Stromal cell of bone marrow (primary cell): ENCODE data around the gene SLC24A3.
"Not testable (repeated sequence)": the region's sequence is repeated elsewhere in the genome, so short reads cannot be mapped to it uniquely, and the experiment has no call there.

ENCODE experiments used
- DNase-seq: peaks from one replicate; pipeline ENCODE4 v3.0.0-alpha.2; 2012; ENCODE audit warnings: low read depth

SLC24A3 gene

DNA sequence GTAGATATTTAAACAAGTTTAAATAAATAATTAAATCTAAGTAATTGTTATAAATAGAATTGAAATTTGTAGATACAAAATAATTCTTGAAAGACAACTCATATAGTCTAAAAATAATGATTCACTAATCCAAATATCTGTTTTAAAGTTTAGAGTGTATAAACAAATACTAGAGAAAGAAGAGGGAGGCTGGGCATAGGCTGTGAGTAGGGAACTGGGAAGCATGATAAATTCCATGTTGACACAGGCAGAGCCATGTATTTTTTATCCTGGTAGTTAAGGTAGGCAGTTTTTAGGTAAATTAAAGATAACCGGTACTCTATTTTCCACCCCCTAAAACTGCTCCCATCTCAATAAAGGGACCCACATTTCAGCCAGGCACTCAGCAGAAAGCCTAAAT lies 534.0 kb downstream of the SLC24A3 start:
- DNase-seq, result no peak

GRCh38 chr20:19747903-19748302 lies 535.5 kb downstream of the SLC24A3 start:
- DNase-seq, result no peak

- no peak for DNase-seq
Measured at GRCh38 chr20:19748681-19749080, 536.2 kb downstream of the SLC24A3 start.

DNA sequence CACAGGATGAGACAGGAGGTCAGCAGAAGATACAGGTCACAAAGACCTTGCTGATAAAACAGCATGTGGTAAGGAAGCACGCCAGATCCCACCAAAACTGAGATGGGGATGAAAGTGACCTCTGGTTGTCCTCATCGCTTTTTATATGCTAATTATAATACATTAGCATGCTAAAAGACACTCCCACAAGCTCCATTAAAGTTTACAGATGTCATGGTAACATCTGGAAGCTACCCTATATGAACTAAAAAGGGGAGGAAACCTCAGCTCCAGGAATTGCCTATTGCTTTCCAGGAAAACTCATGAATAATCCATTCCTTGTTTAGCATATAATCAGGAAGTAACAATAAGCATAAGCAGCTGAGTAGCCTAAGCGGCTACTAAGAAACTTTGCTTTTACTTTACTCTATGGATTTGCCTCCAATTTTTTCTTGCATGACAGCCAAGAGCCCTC lies 537.2 kb downstream of the SLC24A3 start:
- DNase-seq, result no peak

DNA sequence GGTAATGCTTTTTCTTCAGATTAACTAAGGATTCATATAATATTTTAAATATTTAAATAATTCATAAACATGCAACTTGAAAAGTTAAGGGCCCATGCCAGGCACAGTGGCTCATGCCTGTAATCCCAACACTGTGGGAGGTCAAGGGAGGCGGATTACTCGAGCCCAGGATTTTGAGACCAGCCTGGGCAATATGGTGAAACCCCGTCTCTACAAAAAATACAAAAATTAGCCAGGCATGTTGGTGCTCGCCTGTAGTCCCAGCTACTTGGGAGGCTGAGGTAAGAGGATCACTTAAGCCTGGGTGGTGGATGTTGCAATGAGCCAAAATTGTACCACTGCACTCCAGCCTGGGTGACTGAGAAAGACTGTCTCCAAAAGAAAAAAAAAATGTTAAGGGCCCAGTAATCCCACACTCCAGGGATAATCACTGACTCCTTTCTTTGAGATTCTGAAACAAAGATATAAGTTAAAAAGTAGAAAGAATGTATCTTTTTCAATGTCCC lies 537.7 kb downstream of the SLC24A3 start:
- no peak for DNase-seq

- DNase-seq, result no peak
Measured at GRCh38 chr20:19750907-19751636, 538.6 kb downstream of the SLC24A3 start.

DNA sequence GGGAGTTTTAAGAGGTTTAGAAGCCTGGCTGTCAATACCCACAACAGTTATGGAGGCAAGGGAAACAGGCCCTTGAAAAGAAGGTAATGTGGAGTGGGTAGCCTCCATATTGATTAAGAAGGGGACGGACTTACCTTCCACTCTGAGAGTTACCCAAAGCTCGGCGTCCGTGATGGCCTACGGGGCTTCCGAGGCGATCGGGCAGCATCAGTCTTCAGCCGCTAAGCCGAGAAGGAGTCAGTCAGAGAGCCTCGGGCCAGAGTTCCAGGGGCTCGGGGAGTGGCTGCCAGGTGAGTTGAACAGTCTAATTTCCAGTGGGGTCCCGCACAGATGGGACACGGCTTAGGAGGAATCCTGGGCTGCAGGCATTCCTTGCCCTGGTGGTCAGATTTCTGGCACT lies 541.8 kb downstream of the SLC24A3 start:
- not testable (repeated sequence) for DNase-seq

- no peak for DNase-seq
Measured at GRCh38 chr20:19756761-19757486, 544.5 kb downstream of the SLC24A3 start.

GRCh38 chr20:19757487-19758132 lies 545.2 kb downstream of the SLC24A3 start:
- DNase-seq, result peak; percentile 80

GRCh38 chr20:19758133-19758500 lies 545.7 kb downstream of the SLC24A3 start, which contains the start of gene RIN2:
Gene RIN2 (plus strand): TSS chr20:19758258. CDS start chr20:19889602, 131,344 bp downstream.
- DNase-seq, result no peak

DNA sequence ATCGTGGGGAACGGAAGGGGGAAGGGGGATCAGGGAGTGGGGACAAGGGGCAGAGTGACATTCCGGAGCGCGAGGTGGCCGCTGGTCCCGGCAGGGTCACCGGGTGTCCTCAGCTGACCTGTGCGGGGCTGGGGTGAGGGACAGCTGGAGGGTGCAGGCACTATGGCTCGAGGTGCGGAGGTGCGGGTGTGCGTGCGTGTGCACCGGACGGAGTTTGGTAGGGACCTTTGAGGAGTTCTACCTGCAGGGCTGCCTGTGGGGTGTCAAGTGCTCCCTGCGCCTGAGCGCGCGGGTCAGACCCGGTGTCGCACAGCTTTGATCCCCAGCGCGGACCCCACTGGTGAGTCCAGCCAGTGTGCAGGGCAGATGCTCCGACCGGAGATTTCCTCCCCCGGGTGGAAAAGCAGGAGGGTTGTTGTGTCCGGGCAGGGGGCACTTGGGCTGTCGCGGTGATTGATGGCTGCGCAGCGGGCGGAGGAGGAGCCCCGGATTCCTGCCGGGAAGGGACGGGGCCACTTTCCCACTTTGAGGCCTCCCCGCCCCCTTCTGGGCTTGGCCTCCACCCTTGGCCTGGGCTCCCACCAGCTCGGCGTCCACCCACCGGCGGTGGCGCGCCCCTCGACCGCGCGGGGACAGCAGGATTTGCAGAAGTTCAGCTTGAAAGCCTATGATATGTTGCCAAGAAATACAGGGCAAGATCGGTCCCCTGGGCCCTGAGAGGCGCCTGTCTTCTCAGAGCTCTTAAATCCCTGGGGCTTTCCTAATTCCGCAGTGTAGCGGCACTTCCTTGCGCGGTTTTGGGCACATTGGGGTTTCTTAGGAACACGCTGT lies 546.3 kb downstream of the SLC24A3 start:
- DNase-seq, result no peak

DNA sequence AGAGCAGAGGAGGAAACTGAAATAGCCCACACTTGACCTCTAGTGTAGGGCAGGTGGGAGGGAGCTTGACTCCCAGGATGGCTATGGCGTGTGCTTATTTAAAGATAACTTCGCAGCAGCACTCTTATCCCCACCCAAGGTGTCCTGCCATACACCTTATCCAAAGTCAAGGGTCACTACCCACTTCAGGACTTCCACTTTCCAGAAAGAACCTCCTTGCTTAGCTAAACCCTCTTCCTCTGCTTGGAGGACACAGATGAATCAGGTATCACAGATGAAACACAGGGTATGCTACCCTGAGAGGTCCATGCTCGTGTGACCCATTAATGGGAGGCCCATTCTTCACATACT lies 547.9 kb downstream of the SLC24A3 start:
- no peak for DNase-seq

DNA sequence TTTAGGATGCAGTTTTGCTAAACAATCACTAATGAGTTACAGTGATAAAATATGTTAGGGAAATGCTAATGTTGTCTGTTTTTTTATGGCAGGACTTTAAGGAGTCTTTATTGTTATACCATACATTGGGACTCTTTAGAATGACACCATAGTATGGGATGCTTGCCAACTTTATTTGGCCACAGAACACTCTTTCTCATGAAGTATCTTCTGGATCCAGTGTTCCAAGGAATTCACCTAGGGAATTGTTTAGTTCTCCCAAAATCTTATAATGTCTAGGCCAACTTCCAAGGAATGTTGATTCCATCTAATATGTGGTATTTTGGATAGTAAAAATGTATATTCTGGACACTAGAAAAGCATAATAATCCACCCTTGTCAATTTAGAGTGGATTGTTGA lies 548.9 kb downstream of the SLC24A3 start:
- no peak for DNase-seq

GRCh38 chr20:19761841-19762240 lies 549.4 kb downstream of the SLC24A3 start:
- DNase-seq, result no peak

- DNase-seq, result no peak
Measured at GRCh38 chr20:19764207-19764606, 551.8 kb downstream of the SLC24A3 start.

- DNase-seq, result no peak
Measured at GRCh38 chr20:19765266-19765665, 552.8 kb downstream of the SLC24A3 start.

- DNase-seq, result no peak
Measured at GRCh38 chr20:19765913-19766312, 553.5 kb downstream of the SLC24A3 start.

- no peak for DNase-seq
Measured at GRCh38 chr20:19767070-19767469, 554.6 kb downstream of the SLC24A3 start.

DNA sequence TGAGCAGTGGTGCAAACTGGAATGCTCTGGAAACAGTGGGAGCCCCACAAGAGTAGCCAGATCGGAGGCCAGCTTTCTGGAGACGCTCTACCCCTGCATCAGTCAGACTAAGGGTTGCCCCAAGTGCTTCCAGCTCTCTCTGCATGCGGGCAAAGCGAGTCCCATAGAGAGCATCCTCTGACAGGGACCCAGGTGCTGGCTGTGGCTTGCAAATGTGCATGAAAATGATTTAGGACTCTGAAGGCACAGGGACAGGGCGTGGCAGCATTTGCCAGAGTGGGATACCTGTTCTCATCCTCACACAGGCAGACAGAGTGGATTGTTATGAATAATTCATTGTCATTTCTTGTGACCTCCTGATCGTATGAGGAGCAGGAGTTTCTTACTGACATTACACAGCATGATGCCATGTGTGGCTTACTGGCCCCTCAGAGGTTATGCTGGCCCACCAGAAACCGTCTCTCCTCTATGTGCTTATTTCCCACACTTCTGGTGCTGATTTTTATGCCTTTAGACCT lies 555.9 kb downstream of the SLC24A3 start:
- no peak for DNase-seq

DNA sequence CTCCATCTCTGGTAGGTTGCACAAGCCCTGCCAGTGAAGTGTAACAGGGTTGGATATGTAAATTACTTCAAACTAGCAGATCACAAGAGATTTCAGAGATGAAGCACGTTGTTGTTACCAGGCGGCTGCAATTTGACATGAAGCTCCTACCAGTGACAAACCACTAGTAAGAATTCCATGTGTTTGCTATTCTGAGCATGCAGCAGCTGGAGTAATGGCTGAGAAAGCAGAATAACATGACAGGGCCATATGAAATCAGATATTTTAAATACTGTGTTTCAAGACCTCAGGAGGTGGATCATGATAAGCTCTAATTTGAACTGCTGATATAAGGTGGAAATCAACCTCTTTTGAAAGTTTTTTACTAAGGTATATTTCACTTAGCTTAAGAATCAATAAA lies 557.1 kb downstream of the SLC24A3 start:
- no peak for DNase-seq

DNA sequence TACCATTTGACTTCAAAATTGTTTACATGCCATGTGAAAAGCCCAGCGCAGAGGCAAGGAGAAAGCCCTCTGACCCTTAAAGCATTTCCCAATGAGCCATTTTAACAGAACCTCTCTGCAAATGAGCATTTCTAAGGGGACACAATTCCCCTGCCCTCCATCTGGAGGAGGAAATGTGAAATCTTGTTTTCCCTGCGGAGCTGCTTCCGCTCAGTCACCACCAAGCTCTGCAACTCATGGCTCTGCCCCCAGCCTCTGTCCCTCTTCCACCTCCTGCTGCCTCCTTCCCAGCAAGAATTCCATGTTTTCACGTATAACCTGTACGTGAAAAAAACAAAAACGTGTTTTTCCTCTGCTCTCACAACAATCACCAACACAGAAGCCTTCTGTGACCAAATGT lies 557.9 kb downstream of the SLC24A3 start:
- DNase-seq, result no peak

GRCh38 chr20:19771031-19771430 lies 558.6 kb downstream of the SLC24A3 start:
- no peak for DNase-seq
